ENCODE data around the gene KSR1.

KSR1 gene

DNA sequence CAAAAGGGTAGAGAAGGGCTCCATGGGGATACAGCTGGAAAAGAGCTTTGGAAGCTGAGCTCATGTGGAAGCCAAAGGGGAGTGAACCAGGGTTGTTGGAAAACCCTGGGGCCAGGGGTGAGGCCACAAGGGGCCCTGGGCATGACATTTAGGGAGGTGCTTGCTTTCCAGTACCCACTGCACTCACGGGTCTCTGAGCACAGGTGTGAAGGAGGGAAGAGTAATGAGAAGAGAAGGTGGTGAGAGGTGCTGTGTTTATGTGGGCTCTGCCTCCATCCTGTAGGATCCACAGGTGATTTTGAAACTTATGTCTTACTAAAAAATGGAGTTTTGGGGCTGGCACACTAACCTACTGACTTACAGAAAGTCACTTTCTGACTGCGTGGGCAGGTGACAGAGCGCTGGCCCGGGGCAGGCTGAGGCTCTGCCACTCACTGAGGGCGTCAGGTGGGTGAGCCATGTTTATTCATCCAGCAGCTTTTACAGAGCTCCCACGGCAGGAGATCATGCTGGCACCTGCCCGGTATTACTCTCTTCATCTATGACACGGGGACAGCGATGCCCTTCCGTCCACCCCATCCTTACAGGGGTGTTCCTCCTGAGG lies 18.9 kb downstream of the KSR1 start:
- DNase-seq = peak in 1 of 2 donors; percentile 36

DNA sequence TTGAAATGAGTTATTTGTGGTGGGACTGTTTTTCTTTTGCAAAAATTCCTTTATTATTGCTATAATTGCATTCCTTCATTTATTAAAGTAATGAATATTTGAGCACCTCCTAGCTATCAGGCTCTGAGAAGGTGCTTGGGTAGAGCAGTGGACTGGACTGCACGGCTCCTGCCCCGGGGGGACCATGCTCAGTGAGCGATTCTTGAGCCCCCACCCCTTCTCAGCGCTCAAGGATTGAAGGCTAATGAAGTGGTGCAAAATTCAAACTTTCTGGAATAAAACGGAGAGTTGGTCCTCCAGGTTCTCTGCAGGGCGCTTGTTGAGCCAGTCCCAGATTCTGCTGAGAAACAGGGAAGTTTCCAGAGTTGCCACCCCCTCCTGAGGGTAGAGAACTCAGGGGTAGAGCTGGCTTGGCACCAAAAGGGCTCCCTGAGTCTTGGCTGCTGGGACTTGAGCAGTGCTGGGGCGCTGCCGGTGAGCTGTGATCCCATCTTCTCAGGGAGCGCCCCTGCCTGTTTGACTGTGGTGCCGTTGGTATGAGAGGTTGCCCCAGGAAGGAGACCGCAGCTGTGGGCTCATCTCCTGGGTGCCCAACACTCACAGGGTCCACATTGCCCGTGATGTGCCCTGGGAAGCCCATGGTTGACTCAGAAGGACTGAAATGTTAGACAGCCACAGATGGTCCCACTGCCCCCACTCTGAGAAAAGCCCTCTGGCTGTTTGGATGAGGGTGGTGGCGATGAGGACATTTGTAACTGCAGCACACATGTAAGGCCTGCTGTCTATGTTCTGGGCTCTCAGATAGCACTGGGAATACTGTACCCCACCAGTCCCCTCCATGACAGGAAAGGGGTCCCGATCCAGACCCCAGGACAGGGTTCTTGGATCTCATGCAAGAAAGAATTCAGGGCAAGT lies 20.0 kb downstream of the KSR1 start:
- DNase-seq = no peak

DNA sequence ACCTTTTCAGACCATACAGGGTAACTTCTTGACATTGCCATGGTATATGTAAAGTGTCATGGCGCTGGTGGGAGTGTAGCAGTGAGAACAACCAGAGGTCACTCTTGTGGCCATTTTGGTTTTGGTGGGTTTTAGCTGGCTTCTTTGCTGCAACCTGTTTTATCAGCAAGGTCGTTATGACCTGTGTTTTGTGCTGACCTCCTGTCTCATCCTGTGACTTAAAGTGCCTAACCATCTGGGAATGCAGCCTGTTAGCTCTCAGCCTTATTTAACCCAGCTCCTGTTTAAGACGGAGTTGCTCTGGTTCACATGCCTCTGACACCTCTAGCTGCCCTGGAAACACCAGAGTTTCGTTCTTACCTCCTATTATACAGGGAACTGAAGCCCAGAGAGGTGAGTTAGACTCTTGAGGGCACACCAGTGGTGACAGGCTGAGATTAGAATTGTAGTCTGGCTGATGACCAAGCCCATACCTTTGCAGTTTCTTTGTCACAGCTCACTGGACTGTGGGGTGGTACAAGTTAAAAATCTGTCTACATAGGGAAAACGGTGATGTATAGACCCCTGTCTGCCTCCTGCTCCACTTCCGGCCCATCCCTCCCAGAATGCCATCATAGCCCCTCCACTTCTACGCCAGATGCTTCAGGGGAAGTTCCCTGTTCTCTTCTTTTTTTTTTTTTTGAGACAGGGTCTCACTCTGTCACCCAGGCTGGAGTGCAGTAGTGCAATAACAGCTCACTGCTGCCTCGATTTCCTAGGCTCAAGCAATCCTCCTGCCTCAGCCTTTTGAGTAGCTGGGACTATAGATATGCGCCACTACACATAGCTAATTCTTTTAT lies 21.0 kb downstream of the KSR1 start:
- no peak for DNase-seq

DNA sequence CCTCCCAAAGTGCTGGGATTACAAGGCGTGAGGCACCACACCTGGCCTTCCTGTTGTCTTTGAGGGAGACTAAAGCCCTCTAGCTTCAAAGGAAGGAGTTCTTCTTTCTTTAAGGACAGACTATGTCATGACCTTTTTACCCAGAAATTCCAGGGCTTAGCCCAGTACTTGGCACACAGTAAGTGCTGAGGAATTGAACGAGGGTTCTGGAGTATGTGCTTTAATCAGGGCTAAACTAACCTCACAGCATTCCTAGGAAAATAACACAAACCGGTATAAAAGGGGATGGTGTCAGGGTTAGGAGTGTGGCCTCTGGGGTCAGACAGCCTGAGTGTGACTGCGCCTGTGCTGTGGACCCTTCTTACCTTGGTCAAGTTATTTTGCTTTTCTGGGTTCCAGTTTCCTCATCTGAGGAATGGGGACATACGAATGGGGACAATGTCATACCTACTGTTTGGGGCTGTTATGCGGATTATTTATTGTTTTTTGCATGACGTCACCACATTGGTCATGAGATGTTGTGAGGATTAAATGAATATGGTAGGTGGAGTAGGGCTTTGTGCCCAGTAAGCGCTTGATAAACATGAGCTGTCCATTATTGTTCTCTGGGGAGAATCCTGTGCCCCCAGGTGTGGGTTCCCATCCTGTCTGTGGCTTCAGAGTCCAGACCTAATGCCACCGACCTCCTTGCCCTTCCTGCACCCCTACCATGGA lies 21.9 kb downstream of the KSR1 start:
- DNase-seq = no peak

DNA sequence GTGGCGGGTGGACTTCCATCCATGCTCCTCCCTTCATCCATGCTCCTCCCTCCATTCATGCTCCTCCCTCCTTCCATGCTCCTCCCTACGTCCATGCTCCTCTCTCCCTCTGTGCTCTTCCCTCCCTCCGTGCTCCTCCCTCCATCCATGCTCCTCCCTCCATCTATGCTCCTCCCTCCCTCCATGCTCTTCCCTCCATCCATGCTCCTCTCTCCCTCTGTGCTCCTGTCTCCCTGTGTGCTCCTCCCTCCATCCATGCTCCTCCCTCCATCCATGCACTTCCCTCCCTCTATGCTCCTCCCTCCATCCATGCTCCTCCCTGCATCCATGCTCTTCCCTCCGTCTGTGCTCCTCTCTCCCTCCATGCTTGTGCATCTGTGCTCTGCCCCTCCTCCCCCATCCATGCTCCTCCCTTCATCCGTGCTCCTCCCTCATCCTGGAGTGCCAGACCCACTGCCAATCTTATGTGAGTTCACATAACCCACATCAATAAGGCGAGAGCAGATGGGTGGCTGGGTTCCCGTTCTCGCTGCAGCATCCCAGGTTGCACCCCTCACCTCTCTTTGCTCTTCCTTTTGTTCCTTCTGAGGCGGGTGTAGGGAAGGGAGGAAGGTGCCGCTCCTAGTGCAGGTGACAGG lies 22.8 kb downstream of the KSR1 start:
- no peak for DNase-seq

DNA sequence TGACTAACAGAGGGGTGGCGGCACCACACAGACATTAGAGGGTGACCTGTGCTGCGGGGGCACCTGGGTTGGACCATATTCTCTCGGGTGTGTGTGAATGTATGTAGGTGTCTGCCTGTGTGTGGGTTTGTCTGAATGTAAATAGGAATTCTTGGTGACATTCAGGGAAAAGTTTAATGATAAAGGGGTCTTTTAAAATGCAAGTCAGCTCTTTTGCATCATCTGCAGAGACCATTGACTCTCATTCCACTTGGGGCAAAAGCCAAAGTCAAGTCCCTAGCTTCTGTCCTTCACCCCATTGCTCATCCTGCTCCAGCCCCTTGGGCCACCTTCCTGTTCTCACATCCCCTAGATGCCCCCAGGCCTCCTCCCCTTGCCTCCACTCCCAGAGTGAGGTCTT lies 23.6 kb downstream of the KSR1 start:
- no peak for DNase-seq

DNA sequence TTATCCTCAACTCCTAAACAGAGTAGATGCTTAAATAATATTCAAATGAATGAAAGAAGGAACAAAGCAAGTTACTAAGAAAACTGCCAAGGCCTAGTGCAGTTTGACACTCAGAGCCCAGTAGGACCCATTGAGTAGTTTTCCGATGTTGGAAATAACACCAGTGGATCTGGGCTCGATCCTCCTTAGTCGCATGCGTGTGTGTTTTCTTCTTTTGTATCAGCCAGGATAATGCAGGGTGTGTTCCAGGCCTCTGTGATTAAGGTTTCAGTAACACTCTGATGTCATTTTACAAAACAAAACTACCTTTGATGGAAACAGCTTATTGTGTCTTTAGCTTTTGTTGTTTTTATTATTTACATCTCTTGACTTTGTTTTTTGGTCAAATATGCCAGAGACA lies 24.5 kb downstream of the KSR1 start:
- DNase-seq = no peak

DNA sequence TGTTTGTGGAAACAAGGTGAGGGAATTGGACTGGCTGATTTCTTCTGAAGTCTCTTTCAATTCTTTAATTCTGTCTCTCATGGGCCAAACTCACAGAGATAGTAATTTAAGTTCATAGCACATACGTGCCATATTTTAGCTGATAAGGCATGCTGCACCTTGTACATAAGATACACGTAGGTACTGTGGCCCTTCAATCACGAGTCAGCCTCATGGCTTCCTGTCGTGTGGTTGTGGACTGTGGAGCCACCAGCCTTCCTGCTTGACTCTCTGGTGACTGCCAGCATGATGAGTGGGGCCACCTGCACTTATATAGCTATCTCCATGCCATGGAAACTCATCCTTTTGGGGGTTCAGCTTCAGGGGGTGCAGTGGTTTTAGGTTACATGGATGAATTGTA lies 25.1 kb downstream of the KSR1 start:
- peak; percentile 27 to 61 for DNase-seq

DNA sequence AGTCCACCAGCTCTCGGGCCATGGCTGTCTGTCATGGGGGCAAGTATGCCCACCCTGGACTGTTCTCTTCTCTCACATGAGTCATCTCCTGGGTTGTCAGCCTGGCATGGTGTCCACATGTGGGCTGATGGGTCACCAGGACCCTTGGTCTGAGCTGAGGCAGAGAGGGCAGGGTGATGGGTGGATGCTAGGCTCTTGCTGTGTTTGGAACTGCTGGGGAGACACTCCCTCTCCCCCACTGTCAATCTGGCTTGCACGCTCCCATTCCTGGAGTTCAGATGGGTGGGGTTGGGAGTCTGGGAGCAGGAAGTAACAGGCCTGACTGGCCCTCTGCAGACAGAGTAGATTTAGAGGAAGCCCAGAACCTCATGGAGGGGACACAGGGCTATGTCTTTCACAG lies 28.9 kb downstream of the KSR1 start:
- no peak for DNase-seq

DNA sequence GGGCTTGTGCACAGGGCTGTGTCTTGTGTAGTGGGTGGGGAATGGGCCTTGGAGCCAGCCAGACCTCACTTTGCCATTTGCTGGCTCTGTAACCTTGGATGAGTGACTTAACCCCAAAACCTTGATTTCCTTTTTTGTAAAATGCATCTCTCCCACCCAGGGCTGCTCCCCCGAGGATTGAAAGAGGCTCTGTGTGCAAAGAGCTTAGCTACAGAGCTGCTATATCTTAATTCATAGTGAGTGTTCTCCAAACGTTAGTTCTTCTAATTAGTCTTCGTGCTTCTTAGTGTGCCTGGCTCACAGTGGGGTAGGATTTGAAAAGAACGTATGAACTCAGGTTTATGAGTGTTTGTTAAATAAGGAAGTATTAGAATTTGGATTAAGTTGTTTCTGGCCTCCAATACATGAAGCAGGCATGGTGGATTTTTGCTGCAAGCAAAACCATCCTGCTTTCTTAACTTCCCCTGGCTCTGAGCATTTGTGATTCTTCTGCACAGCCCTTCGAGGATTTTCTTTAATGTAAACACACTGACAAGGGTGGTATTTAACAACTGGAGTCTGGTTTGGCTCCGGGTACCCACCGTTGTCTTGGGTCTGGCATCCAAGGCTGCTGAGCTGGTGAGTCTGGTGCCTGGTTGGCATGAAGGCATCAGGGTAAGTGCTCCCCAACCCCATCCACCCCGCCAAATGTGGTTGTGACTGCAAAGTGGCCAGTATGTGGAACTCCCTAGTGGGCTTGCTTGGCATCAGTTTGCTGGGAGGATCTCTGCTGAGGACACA lies 29.7 kb downstream of the KSR1 start:
- DNase-seq = no peak

DNA sequence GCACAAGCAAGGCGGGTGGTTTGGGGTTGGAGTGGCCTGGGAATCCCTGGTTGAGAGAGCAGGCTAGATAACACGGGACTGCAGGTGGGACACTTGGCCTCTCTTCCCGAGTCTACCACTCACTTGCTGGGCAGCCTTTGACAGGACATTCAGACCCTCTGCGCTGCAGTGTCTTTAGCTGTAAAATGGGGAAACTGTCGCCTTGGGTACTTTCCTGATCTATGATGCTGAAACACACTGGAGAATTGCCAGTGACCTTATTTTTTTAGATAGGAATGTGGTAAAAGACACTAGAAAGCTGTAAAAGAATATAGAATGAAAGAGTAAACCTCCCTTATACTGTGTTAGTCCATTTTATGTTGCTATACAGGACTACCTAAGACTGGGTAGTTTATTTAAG lies 30.5 kb downstream of the KSR1 start:
- no peak for DNase-seq

DNA sequence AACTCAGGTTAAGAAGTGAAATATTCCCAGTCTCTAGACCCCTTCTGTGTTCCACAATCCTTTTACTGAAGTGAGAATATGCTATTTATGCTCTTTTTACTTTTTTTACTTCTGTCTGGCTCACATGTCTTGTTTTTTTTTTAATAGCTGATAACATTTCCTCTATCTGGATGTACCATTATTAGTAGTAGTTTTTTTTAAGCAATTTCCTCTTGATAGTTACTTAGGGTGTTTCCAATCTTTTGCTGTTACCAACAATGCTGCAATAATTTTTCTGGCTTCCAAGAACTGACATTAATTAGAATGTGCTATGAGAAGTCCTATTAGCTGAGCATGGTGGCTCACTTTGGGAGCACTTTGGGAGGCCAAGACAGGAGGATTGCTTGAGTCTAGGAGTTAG lies 32.0 kb downstream of the KSR1 start:
- no peak for DNase-seq

DNA sequence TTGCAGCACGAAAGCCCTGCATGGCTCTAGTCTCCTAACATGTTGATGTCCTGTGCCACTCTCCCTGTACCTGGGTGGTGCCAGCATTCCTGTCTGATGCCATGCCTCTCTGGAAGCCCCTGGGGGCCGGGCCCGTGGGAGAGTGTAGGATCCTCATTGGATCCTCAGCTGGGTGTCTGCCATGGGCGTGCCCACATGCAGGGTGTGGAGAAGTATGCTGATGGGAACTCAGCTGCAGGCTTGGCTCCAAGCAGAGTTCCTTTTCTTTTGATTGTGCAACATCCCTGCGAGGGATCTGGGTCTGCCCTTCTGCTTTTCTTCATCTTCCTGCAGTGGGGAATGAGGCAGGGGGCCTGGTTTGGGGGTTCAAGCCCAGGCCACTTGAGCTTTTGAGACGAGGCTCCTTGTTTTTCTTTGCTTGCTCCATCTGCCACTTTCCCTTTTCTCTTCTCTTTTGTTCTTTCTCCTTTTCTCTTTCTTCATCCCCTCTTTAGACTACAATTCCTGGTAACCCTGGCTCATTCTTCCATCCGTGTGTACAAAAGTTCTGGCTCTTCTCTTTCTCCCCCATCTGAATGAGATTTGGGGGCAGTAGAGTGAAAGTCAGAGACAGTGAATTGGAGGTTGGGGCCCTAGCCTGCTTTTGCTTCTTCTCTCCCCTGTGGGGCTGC lies 32.9 kb downstream of the KSR1 start:
- DNase-seq = peak in 1 of 2 donors; percentile 46

DNA sequence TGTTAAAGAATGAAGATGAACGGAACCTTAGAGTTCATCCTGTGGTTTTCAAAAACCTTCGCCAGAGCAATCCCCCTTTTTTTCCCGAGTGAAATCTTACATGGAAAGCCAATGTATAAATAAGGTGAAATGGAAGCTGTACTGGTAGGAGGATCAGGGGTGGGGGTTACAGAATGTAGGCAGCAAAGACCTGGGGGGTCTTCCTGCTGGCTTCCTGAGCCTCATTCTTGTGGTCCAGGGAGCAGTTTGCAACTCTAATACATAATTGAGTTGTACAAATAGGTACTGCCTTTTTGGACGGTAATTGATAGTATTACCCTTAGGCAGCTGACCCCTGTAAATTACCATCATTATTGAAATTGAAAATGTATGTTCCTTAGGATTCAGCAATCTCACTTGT lies 34.1 kb downstream of the KSR1 start:
- no peak for DNase-seq

DNA sequence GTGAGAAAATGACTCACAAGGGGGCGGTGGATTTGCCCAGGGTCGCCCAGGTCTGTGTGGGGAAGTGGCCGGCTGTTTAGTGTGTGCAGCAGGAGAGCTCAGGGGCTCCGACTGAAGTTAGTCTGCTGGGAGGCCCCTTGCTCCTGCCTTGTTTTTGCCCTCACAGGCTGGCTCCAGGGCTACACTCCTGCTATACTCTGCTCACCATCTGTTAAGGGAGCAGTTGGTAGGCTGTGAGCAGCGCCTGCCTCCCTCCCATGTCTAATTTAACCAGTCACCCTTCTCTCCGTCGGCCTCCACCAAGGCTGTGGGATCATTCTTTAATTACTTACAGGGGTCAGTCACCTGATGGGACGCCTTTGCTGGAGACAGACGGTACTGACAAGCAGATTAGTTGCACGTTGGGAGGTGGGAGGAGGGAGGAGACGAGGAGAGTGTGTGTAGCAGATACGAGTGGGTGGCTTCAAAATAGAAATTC lies 35.5 kb downstream of the KSR1 start:
- no peak for DNase-seq

DNA sequence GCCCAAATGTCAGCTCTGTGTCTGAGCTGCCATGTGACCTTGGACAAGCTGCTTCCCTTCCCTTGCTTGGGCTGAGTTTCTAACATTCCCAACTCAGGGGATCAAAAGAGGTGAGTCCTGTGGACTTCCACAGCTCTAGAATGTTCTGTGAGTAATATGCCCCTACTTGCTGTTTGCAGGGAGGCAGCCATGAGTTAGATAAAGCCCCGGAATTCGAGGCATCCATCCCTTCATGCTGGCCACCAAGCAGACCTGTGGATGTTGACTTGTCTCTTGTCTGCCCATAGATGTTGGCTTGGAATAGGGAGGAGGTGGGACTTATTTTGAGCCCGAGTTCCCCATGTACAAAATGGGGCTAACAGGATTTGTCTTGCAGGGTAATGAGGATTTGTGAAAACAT lies 36.2 kb downstream of the KSR1 start:
- DNase-seq = no peak

DNA sequence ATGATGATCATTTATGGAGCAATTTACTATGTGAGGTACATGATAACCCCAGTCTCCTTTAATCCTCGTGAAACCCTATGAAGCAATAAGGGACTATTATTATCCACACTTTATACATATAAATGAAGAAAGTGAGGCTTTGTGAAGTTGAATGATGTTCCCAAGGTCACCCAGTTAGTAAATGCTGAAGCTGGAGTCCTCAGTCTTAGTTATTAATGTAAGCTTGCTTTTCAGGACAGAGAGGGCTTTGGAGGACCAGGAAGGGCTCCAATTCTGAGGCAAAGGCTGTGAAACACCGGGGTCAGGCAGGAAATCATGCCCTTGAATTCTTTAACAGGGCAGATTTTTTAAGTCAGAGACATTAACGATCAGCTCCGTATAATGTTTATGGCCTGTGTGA lies 36.8 kb downstream of the KSR1 start:
- DNase-seq = no peak

DNA sequence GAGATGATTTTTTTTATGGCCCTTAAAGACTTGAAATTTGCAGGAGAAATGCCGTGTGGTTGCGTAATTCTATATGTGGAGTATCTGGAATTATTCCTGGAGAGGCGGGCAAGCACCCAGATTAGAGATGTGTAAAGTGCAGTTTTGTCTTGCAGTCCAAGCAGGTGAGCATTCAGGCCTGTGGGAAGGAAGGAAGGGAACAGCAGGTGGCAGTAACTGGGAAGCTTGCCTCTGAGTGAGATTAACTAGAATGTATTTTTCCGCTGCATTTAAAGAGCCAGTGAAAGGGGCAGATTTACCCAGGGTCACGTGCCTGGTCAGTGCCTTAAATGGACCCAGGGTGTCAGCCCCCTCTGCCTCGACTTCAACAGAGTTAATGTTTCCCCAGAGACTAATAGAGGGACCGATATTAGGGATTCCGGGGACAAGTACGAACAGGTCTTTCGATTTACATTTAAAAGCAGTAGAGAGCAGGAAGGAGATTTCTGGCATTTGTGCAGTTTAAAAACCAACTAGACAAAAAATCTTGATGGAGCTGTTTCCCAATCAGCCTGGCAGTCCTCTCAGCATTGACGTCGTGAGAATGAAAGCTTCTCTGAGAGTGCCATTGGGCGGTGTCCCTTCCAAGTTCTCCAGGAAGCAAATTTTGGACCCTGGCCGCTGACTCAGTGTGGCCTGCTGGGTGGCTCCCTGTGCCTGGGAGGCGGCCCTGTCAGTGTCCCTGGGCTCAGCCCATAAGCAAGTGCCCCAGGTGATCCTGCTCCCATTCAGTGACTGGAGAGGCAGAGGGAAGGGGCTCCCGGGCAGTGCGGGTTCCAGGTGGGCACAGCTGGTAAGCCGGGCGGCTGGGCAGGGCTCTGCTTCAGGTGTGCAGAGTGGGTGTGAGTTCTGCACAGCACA lies 38.2 kb downstream of the KSR1 start:
- peak in 1 of 2 donors; percentile 37 for DNase-seq

DNA sequence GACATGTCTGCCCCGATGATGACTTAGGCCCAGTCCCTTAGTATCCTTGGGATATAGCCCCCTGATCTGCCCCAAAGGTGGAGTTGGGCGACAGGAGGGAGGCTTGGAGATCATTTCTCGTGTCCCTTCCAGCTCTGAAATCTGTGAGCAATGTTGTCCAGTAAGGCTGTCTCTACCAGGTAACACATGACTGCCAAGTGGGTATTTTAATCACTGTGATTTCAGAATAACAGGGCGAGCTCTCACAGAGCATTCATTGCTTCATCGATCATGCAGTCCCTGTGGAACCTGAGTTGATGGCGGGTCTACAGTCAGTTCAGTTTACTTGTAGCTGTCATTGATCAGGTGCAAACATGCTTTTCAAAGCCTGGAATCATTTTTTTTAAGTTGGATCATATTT lies 39.2 kb downstream of the KSR1 start:
- no peak for DNase-seq

DNA sequence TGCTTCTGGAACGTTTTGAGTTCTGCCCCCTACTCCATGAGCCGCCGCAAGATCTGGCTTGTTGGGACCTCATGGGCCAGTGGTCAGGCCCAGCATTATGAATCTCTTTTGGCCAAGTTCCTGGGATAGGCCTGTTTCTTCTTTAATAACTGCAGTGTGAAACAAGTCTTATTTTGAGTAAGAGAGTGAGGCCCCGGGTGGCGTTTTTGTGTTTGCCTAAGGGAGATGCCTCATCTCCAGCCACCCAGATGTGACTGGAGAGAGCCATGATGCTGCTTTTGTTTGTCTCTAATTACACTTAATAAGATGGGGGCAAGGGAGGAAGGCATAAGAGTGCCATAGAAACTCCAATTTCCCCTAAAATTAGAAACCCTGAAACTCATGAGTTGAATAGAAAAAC lies 39.8 kb downstream of the KSR1 start:
- no peak for DNase-seq
